ENCODE data around the gene STK31.
"Not testable (repeated sequence)": the region's sequence is repeated elsewhere in the genome, so short reads cannot be mapped to it uniquely, and the experiment has no call there.

The STK31 gene

DNA sequence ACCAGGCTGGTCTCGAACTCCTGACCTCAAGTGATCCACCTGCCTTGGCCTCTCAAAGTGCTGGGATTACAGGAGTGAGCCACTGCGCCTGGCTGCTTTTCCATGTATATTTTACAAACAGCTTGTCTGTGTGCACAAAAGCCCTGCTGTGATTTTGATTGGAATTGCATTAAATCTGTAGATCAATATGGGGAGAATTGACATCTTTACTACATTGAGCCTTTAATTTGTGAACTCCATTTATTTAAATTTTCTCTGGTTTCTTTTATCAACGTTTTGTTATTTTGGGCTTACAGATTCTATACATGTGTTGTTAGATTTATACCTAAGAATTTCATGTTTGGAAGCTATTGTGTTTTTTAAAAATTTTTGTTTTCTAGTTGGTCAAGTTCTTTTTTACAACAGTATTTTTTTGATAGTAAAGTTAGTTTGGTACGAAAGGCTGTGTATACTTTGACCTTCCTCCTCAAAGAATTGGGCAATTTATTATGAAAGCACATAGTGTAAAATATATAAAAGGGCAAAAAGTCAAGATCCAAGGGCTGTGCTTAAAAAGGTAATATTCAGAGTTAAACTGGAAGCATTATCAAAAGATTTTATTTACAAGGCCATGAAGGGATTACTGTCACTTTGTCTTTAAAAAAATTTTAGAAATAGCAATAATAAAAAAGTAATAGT is 92.8 kb downstream of the STK31 start:
- H3K27ac Mint-ChIP-seq = no peak overlapping the region
- no peak for ATAC-seq (replicated peaks)
- H3K27me3 Mint-ChIP-seq = peaks cover 0 to 6% of the 10 kb centered on the region in 2 donors
- no peak for DNase-seq
- H3K9me3 Mint-ChIP-seq = peaks cover 0 to 3% of the 10 kb centered on the region in 2 donors
- no peak overlapping the region for H3K4me3 Mint-ChIP-seq
- no peaks in the 10 kb centered on the region for H3K36me3 Mint-ChIP-seq
- no peaks in the 10 kb centered on the region for H3K4me1 Mint-ChIP-seq

DNA sequence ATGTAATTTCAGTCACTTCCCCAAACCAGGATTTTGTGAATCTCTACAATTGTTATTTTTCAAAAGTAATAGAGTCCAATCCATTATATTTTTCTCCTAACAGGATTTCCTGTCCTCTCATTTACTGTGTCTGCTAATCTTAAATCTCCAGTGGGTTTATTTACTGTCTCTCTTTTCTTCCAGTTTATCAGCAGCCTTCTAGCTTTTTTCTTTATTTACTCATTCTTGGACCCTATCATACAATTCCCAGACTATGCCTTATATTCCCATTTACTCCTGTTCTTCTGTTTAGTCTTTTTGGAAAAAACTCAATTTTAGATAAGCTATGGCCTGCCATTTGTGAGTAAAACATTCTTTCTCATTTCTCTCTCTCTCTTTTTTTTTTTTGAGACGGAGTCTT is 94.7 kb downstream of the STK31 start:
- Mint-ChIP-seq H3K4me1 (no peaks in the 10 kb centered on the region), H3K4me3 (no peak overlapping the region)

DNA sequence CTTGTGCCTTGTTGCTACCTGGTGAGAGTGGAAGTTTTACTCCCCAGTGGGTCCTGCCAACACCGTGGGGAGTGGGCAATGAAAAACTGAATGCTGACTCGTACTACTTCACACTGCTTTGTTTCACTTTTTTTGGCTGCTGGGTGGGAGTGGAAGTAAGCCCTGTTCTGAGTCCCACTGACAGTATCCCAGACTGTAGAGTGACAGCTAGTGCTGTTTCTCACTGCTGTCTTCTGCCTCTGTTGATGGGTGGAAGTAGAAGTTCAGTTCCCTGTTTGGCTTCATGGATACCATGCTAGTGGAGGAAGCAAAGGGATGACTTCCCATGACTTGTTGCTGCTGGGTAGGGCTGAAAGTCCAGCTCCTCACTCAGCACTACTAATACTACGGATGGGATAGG is 98.4 kb downstream of the STK31 start:
- H3K4me1 Mint-ChIP-seq = no peaks in the 10 kb centered on the region
- no peak overlapping the region for H3K4me3 Mint-ChIP-seq
- H3K27me3 Mint-ChIP-seq = no peaks in the 10 kb centered on the region
- peaks cover 0 to 2% of the 10 kb centered on the region in 2 donors for H3K36me3 Mint-ChIP-seq
- ATAC-seq (replicated peaks) (no peak), DNase-seq (no peak)
- H3K9me3 Mint-ChIP-seq = peaks cover 12 to 13% of the 10 kb centered on the region in 2 donors
- no peak overlapping the region for H3K27ac Mint-ChIP-seq

More for the DNA sequence above, 94.7 kb downstream of the STK31 start:
- ATAC-seq (replicated peaks) (no peak), DNase-seq (no peak)
- Mint-ChIP-seq H3K27ac (no peak overlapping the region), H3K36me3 (peaks cover 0 to 2% of the 10 kb centered on the region in 2 donors), H3K9me3 (peaks cover 2 to 7% of the 10 kb centered on the region in 2 donors), H3K27me3 (peaks cover 0 to 6% of the 10 kb centered on the region in 2 donors)

DNA sequence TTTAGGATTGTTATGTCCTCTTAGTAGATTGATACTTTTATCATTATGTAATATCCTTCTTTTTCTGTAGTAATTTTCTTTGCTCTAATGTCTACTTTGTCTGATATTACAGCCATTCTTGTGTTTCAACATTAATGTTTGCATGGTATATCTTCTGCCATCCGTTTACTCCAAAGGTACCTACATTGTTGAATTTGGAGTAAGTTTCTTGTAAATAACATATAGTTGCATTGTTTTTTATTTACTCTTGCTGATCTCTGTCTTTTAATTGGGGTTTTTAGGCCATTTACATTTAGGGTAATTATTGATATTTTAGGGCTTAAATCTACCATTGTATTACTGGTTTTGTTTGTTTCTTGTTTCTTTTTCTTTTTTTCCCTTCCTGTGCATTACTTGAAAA is 100.1 kb downstream of the STK31 start:
- DNase-seq = no peak
- Mint-ChIP-seq H3K9me3 (peaks cover 12 to 13% of the 10 kb centered on the region in 2 donors), H3K4me1 (no peaks in the 10 kb centered on the region), H3K27ac (no peak overlapping the region), H3K4me3 (no peak overlapping the region), H3K27me3 (no peaks in the 10 kb centered on the region), H3K36me3 (peaks cover 0 to 2% of the 10 kb centered on the region in 2 donors)
- no peak for ATAC-seq (replicated peaks)

DNA sequence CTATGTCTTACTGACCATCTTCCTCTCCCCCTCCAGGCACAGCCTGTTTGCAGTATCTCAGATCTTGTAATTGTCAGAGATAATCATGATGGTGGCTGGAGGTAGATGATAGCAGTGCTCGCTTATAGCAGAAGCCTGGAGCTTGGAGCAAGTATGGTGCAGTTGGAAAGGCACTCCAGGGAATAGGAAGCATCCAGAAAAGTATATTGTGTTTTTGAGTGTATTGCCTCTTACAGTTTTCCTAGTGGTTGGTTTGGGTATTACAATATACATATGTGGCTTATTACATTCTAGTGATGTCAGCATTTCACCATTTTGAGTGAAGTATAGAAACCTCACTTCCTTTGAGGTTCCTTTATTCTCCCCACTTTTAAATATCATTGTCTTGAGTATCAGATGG is 101.5 kb downstream of the STK31 start:
- Mint-ChIP-seq H3K4me1 (no peaks in the 10 kb centered on the region), H3K36me3 (peaks cover 0 to 2% of the 10 kb centered on the region in 2 donors), H3K4me3 (no peak overlapping the region), H3K9me3 (peaks cover 12 to 13% of the 10 kb centered on the region in 2 donors), H3K27me3 (no peaks in the 10 kb centered on the region), H3K27ac (no peak overlapping the region)
- DNase-seq = no peak
- ATAC-seq (replicated peaks) = no peak

DNA sequence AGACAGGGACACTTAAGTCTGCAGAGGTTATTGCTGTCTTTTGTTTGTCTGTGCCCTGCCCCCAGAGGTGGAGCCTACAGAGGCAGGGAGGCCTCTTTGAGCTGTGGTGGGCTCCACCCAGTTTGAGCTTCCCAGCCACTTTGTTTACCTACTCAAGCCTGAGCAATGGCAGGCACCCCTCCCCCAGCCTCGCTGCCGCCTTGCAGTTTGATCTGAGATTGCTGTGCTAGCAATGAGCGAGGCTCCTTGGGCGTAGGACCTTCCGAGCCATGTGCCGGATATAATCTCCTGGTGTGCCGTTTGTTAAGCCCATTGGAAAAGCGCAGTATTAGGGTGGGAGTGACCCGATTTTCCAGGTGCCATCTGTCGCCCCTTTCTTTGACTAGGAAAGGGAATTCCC is 118.1 kb downstream of the STK31 start:
- not testable (repeated sequence) for ATAC-seq (replicated peaks)
- peaks cover 13 to 22% of the 10 kb centered on the region in 2 donors for H3K27me3 Mint-ChIP-seq
- peaks cover 23 to 26% of the 10 kb centered on the region in 2 donors for H3K9me3 Mint-ChIP-seq

DNA sequence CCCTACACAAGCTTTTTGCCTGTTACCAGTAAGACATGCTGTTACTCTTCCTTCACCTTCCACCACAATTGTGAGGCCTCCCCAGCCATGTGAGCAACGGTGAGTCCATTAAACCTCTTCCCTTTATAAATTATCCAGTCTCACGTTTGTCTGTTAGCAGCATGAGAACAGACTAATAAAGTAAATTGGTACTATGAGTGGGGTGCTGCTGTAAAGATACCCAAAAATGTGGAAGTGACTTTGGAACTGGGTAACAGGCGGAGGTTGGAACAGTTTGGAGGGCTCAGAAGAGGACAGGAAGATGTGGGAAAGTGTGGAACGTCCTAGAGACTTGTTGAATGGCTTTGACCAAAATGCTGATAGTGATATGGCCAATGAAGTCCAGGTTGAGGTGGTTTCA is 122.7 kb downstream of the STK31 start:
- peaks cover 30 to 38% of the 10 kb centered on the region in 2 donors for H3K9me3 Mint-ChIP-seq
- H3K27ac Mint-ChIP-seq; H3K4me1 Mint-ChIP-seq; H3K4me3 Mint-ChIP-seq; ATAC-seq (replicated peaks); DNase-seq: not testable (repeated sequence)
- H3K36me3 Mint-ChIP-seq = peaks cover 9 to 15% of the 10 kb centered on the region in 2 donors
- H3K27me3 Mint-ChIP-seq = peaks cover 11 to 13% of the 10 kb centered on the region in 2 donors

More for the DNA sequence above, 118.1 kb downstream of the STK31 start:
- not testable (repeated sequence) for H3K36me3 Mint-ChIP-seq, H3K4me1 Mint-ChIP-seq, H3K27ac Mint-ChIP-seq, H3K4me3 Mint-ChIP-seq, DNase-seq

DNA sequence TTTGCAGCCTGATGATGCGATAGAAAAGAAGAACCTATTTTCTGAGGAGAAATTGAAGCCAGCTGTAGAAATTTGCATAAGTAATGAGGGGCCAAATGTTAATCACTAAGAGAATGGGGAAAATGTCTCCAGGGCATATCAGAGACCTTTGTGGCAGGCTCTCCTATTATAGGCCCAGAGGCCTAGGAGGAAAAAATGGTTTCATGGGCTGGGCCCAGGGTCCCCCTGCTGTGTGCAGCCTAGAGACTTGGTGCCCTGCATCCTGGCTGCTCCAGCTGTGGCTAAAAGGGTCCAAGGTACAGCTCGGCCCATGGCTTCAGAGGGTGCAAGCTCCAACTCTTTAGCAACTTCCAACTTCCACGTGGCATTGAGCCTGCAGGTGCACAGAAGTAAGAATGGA is 123.4 kb downstream of the STK31 start:
- no peak overlapping the region for H3K4me3 Mint-ChIP-seq
- H3K9me3 Mint-ChIP-seq = peaks cover 32 to 40% of the 10 kb centered on the region in 2 donors

DNA sequence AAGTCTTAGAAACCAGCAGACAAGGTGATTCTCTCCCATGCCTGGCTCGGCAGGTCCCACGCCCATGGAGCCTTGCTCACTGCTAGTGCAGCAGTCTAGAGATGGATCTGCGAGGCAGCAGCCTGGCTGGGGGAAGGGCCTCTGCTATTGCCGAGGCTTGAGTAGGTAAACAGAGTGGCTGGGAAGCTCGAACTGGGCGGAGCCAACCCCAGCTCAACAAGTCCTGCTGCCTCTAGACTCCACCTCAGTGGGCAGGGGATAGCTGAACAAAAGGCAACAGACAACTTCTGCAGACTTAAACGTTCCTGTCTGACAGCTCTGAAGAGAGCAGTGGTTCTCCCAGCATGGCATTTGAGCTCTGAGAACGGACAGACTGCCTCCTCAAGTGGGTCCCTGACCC is 134.8 kb downstream of the STK31 start:
- H3K36me3 Mint-ChIP-seq; DNase-seq; H3K27ac Mint-ChIP-seq; H3K4me3 Mint-ChIP-seq; H3K4me1 Mint-ChIP-seq; ATAC-seq (replicated peaks): not testable (repeated sequence)
- H3K9me3 Mint-ChIP-seq = peaks cover 29 to 39% of the 10 kb centered on the region in 2 donors
- peaks cover 14 to 21% of the 10 kb centered on the region in 2 donors for H3K27me3 Mint-ChIP-seq

More for the DNA sequence above, 123.4 kb downstream of the STK31 start:
- Mint-ChIP-seq H3K36me3 (peaks cover 9 to 15% of the 10 kb centered on the region in 2 donors), H3K27ac (no peak overlapping the region), H3K4me1 (no peaks in the 10 kb centered on the region), H3K27me3 (peaks cover 11 to 13% of the 10 kb centered on the region in 2 donors)
- DNase-seq (no peak), ATAC-seq (replicated peaks) (no peak)

DNA sequence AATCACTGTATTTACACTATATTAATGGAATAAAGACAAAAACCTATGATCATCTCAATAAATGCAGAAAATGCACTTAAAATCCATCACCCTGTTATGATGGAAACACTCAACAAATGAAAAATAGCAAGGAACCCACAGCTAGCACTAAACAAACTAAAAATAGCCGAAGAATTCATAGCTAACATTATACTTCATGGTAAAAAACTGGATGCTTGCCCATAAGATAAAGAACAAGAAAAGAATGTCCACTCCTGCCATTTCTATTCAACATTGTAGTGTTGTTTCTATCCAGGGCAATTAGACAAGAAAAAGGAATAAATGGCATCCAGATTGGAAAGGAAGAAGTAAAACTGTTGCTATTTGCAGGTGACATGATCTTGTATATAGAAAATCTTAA is 142.1 kb downstream of the STK31 start:
- DNase-seq (no peak), ATAC-seq (replicated peaks) (no peak)
- Mint-ChIP-seq H3K36me3 (no peaks in the 10 kb centered on the region), H3K4me1 (no peaks in the 10 kb centered on the region), H3K27ac (no peak overlapping the region), H3K27me3 (peaks cover 0 to 3% of the 10 kb centered on the region in 2 donors), H3K9me3 (peaks cover 16 to 24% of the 10 kb centered on the region in 2 donors), H3K4me3 (no peak overlapping the region)

DNA sequence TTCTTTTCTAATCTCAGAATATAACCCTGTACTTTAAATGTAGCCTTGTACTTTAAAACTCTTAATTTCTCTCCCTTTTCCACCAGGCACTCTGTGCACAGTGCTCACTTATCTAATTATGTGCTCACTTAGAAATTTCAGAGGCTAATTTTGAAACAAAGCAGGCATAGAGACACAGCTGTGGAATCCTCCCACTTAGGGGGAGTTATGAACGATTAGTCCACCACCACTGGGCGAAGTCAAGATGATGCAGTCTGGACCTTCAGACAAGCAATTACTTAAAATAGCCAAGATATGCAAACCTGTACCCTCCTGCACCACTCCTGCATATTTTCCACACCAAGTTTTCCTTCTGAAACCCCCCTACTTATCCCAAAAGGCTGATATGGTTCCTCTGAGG is 143.0 kb downstream of the STK31 start:
- ATAC-seq (replicated peaks) = no peak
- H3K27me3 Mint-ChIP-seq = peaks cover 0 to 3% of the 10 kb centered on the region in 2 donors
- no peak overlapping the region for H3K27ac Mint-ChIP-seq
- H3K36me3 Mint-ChIP-seq = no peaks in the 10 kb centered on the region
- H3K4me3 Mint-ChIP-seq = no peak overlapping the region
- no peak for DNase-seq
- peaks cover 16 to 18% of the 10 kb centered on the region in 2 donors for H3K9me3 Mint-ChIP-seq
- H3K4me1 Mint-ChIP-seq = no peaks in the 10 kb centered on the region

DNA sequence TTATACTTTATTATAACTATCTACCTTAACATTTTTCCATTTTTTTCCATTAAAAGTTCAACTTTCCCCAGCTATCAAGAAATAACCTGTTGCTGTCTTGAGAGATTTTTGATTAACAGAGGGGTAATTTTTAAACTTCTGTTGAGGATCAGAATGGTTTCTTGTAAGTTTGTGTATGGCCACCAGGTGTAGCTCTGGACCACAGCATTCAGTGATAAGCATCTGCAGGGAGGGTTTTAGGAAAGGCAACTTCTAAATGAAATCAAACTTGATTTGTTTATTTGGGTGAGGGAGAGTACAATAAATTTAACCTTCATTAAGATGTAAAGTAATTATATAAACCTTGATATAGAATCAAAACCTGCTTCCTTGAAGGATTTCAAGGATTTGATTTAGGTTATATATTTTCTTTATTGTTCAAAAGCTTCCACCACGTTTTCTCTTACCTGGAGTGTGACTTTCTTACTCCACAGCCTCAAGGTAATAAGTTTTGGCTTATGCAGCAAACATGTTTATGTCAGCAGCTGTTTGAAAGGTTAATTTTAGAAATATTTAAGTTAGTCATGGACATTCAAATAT is 153.3 kb downstream of the STK31 start:
- no peak for DNase-seq
- H3K27me3 Mint-ChIP-seq = peaks cover 8 to 10% of the 10 kb centered on the region in 2 donors
- H3K4me3 Mint-ChIP-seq = no peak overlapping the region
- H3K4me1 Mint-ChIP-seq = no peaks in the 10 kb centered on the region
- H3K27ac Mint-ChIP-seq = no peak overlapping the region
- no peaks in the 10 kb centered on the region for H3K36me3 Mint-ChIP-seq
- peak; percentile 41 to 52 for ATAC-seq (replicated peaks)
- peaks cover 0 to 2% of the 10 kb centered on the region in 2 donors for H3K9me3 Mint-ChIP-seq

DNA sequence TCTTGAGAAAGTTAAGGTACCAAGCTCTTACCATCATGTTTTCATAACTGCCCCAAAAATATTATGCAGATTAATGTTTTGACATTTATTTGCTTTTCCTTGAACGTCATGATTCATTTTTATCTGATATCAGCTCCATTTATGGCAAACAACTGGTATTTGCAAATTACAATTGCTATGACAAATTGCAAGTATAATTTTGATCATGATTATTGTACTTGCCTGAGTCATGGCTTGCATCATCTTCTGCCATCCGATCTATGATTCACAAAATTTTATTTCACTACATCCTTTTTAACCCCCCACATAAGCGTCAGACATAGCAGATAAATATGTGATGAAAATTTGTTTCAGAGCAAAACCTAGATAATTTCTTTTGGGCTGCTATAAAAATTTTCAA is 155.0 kb downstream of the STK31 start:
- Mint-ChIP-seq H3K4me3 (no peak overlapping the region), H3K27me3 (peaks cover 8 to 10% of the 10 kb centered on the region in 2 donors), H3K4me1 (no peaks in the 10 kb centered on the region), H3K27ac (no peak overlapping the region), H3K9me3 (peaks cover 0 to 2% of the 10 kb centered on the region in 2 donors), H3K36me3 (no peaks in the 10 kb centered on the region)
- ATAC-seq (replicated peaks) (no peak), DNase-seq (no peak)

DNA sequence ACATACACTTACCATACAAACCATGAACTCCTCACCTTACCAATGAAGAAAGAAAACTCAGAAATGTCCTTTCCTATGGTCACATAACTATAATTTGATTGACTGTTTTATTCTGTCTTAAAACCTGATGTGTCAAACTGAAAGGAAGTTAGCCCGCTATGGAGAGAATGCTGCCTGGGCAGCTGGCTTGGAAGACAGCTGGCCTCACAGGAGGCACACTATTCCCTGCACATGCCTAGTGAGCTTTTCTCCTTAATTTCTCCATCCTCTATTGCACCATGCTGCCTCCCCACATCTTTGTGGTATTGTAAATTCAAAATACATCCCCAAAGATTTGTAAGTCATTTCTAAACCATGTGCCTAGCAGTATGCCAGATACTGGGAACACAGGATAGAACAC is 163.3 kb downstream of the STK31 start:
- Mint-ChIP-seq H3K27me3 (peaks cover 7 to 8% of the 10 kb centered on the region in 2 donors), H3K4me1 (no peaks in the 10 kb centered on the region), H3K27ac (no peak overlapping the region), H3K9me3 (peaks cover 0 to 4% of the 10 kb centered on the region in 2 donors), H3K36me3 (no peaks in the 10 kb centered on the region), H3K4me3 (no peak overlapping the region)
- ATAC-seq (replicated peaks) = no peak
- DNase-seq = no peak

DNA sequence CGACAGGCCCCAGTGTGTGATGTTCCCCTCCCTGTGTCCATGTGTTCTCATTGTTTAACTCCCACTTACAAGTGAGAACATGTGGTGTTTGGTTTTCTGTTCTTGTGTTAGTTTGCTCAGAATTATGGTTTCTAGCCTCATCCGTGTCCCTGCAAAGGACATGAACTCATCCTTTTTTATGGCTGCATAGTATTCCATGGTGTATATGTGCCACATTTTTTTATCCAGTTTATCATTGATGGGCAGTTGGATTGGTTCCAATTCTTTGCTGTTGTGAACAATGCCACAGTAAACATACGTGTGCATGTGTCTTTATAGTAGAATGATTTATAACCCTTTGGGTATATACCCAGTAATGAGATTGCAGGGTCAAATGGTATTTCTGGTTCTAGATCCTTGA is 166.5 kb downstream of the STK31 start:
- not testable (repeated sequence) for ATAC-seq (replicated peaks); H3K4me1 Mint-ChIP-seq; H3K9me3 Mint-ChIP-seq; H3K27me3 Mint-ChIP-seq; H3K4me3 Mint-ChIP-seq; DNase-seq; H3K36me3 Mint-ChIP-seq; H3K27ac Mint-ChIP-seq

All from stimulated activated naive B cell treated with anti-CD40 and anti-IgM and Interleukin-4, amounts not matched to agents 10 μg/mL and 1 μg/mL and 100 μg/mL, for 72 hours (primary cell).